Erythroblast (primary cell): ENCODE data around the gene FBXL15.
A peak's percentile ranks its signal among the peaks of the same experiment; 100 is the strongest.

Source experiments
- GATA1 ChIP-seq: IDR thresholded peaks from 2 replicates; pipeline ENCODE4 v1.6.1; 2011; ENCODE audit warnings: low read depth, mild to moderate bottlenecking, control low read depth, low read length, moderate library complexity
- POLR2A ChIP-seq: IDR thresholded peaks from 2 replicates; pipeline ENCODE4 v1.6.1; 2011; ENCODE audit warnings: mild to moderate bottlenecking, low read length

DNA sequence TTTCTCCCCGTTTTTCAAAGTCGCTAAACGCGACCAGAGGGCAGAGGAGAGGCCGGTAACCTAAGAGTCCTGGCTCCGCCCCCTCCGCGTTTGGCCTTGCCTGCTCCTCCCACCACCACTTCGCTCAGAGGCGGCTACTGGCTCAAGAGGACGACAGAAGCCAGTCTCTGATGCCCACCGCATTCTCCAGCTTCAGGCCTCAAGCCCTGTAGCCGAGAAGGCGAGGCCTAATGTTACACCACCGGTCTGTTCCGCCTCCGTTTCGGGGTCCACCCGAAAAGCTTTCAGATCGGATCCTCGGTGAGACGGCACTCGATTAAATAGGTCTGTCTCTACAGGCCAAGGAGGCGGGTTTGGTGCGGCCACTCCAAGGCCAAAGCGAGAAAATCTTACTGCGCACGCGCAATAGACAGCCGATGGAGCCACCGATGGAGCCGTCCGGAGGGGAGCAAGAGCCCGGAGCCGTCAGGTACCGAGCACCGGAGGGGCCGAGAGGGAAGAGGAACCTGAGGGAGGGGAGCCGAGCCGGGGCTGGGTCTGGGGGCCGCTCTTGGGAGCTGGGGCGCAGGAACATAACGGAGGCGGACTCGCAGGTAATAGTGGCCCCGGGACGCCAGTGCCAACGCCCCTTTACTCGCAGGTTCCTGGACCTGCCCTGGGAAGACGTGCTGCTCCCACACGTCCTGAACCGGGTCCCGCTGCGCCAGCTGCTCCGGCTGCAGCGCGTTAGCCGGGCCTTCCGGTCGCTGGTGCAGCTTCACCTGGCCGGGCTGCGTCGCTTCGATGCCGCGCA lies at the start of gene FBXL15:
- peak; percentile 60 for TF ChIP-seq POLR2A
- no peak for TF ChIP-seq GATA1
